Stimulated activated CD4-positive, alpha-beta T cell treated with anti-CD3 and anti-CD28 coated beads, Interleukin-1b, Interleukin-23, amount 100 ng/mL, for 1 hour (primary cell): Measurements from ENCODE around the gene ZNF527.
"Not testable (repeated sequence)": the region's sequence is repeated elsewhere in the genome, so short reads cannot be mapped to it uniquely, and the experiment has no call there.

ENCODE experiments used
- DNase-seq, 2 donors: peaks; one replicate each; pipeline ENCODE4 v3.0.0-alpha.2; 2020; ENCODE audit warnings: low read depth in 2 of 2

The ZNF527 gene

GRCh38 chr19:37370880-37371661, at the start of gene ZNF527:
ZNF527 (plus strand) TSS chr19:37371099; CDS start chr19:37374199, 3,100 bp downstream.
- DNase-seq = peak; percentile 90 to 91

GRCh38 chr19:37329686-37330085, 41.2 kb upstream of the ZNF527 start:
- no peak for DNase-seq

GRCh38 chr19:37332839-37333238, 38.1 kb upstream of the ZNF527 start:
- DNase-seq = no peak

- DNase-seq = no peak
Measured at GRCh38 chr19:37333457-37333856, 37.4 kb upstream of the ZNF527 start.

- peak; percentile 53 to 72 for DNase-seq
Measured at GRCh38 chr19:37334179-37335071, 36.5 kb upstream of the ZNF527 start.

- no peak for DNase-seq
Measured at GRCh38 chr19:37342753-37343152, 28.1 kb upstream of the ZNF527 start.

GRCh38 chr19:37346091-37346490, 24.8 kb upstream of the ZNF527 start:
- DNase-seq = no peak

- no peak for DNase-seq
Measured at GRCh38 chr19:37348060-37348459, 22.8 kb upstream of the ZNF527 start.

- DNase-seq = no peak
Measured at GRCh38 chr19:37353968-37354367, 16.9 kb upstream of the ZNF527 start.

- no peak for DNase-seq
Measured at GRCh38 chr19:37355901-37356300, 15.0 kb upstream of the ZNF527 start.

GRCh38 chr19:37361994-37362393, 8.9 kb upstream of the ZNF527 start:
- DNase-seq = no peak

- DNase-seq = no peak
Measured at GRCh38 chr19:37362733-37363132, 8.2 kb upstream of the ZNF527 start.

GRCh38 chr19:37370386-37370879, 466 bp upstream of the ZNF527 start:
- not testable (repeated sequence) for DNase-seq

- DNase-seq = no peak
Measured at GRCh38 chr19:37389234-37389633, 18.3 kb downstream of the ZNF527 start.

- not testable (repeated sequence) for DNase-seq
Measured at GRCh38 chr19:37391399-37391798, 20.5 kb downstream of the ZNF527 start.

GRCh38 chr19:37401078-37401477, 30.2 kb downstream of the ZNF527 start:
- no peak for DNase-seq

GRCh38 chr19:37403403-37403802, 32.5 kb downstream of the ZNF527 start:
- DNase-seq = no peak

GRCh38 chr19:37406140-37406846, 35.4 kb downstream of the ZNF527 start:
- DNase-seq = not testable (repeated sequence)

GRCh38 chr19:37412700-37413099, 41.8 kb downstream of the ZNF527 start:
- no peak for DNase-seq

GRCh38 chr19:37413313-37414084, 42.6 kb downstream of the ZNF527 start:
- DNase-seq = no peak
